AG10803 (cell line): Measurements from ENCODE around the gene MACROH2A1.

Experiments used
- DNase-seq: peaks from one replicate; pipeline ENCODE4 v3.0.0; 2010; ENCODE audit warnings: low read depth
- H3K4me3 ChIP-seq: 2 replicates; pipeline ENCODE4 v1.5.1; 2011; ENCODE audit warnings: mild to moderate bottlenecking, low read length, control low read depth
- TF ChIP-seq, protein P1 (sequence below): conservative IDR thresholded peaks from 2 replicates; pipeline ENCODE4 v1.5.1; 2011; ENCODE audit warnings: mild to moderate bottlenecking, low read length, control low read depth, inconsistent platforms

Gene MACROH2A1

GRCh38 chr5:135377751-135378680, 21.0 kb downstream of the MACROH2A1 start:
- TF ChIP-seq, protein P1, sequence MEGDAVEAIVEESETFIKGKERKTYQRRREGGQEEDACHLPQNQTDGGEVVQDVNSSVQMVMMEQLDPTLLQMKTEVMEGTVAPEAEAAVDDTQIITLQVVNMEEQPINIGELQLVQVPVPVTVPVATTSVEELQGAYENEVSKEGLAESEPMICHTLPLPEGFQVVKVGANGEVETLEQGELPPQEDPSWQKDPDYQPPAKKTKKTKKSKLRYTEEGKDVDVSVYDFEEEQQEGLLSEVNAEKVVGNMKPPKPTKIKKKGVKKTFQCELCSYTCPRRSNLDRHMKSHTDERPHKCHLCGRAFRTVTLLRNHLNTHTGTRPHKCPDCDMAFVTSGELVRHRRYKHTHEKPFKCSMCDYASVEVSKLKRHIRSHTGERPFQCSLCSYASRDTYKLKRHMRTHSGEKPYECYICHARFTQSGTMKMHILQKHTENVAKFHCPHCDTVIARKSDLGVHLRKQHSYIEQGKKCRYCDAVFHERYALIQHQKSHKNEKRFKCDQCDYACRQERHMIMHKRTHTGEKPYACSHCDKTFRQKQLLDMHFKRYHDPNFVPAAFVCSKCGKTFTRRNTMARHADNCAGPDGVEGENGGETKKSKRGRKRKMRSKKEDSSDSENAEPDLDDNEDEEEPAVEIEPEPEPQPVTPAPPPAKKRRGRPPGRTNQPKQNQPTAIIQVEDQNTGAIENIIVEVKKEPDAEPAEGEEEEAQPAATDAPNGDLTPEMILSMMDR: no peak
- no peak for DNase-seq
- no peak overlapping the region for H3K4me3 ChIP-seq

- TF ChIP-seq, protein P1: no peak
- peak; percentile 29 for DNase-seq
- H3K4me3 ChIP-seq: no peak overlapping the region
Measured at GRCh38 chr5:135376961-135377624, 21.9 kb downstream of the MACROH2A1 start.

- H3K4me3 ChIP-seq: no peak overlapping the region
- DNase-seq: peak; percentile 62
- TF ChIP-seq, protein P1: no peak
Measured at GRCh38 chr5:135375040-135375793, 23.8 kb downstream of the MACROH2A1 start.

- DNase-seq: no peak
- H3K4me3 ChIP-seq: no peak overlapping the region
- TF ChIP-seq, protein P1: no peak
Measured at GRCh38 chr5:135373736-135374515, 25.1 kb downstream of the MACROH2A1 start.

DNA sequence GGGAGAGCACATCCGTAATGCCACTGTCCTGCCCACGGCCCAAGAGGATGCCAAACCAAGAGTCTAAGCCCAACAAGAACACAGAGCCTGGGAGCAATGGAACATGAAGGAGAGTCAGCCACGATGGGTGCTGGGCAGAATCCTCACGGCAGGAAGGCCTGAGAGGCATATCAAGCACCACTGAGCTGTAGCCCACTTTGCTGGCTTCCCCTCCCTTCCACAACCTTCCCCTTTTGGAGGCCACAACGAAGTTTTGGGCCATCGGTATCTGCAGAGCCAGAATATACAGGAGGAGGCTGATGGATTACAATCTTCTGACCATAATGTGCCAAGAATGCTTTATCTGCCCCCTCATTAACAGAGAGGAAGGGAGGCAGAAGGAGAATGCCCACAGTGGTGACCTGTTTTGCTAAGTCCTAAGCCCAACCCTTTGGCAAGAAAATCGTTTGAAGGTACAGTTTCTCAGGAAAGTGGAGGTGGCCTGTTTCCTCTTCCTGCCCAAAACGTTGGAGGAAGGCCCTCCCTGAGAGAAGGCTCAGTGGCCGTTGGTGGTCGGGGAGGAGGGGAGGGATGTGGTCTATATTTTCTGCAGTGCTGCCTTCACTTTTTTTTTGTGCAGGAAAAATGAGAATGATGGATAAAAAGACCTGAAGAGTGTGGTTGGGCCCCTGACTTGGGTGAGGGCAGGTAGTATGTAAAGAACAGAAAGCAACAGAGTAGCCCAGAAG, 26.2 kb downstream of the MACROH2A1 start:
- DNase-seq: no peak
- TF ChIP-seq, protein P1: no peak
- H3K4me3 ChIP-seq: no peak overlapping the region

DNA sequence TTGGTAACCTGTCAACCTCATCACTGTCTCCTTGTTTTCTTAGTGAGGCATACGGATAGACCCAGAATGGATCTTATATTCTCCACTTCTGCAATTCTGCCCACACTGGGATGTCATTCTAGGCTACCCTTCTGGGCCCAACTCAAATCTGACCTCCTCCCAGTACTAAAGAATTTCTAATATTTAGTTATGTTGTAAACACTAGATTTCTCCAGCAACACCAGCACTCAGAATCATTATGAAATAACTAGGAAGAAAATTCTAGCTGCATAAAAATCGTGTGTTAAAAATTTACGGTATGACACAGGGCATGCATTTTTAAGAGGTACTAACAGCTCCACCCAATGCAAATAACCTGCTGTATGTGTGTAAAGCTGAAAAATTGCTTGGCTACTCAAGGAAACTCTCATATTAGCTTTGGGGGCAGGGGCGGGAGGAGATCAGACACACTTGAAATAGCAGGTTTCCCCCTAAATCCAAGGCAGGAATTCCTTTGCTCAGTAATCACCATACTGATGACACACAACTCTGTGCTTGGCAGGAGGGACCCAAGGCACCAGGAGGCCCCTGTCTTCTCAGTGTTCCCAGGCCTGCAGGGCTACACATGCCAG, 27.3 kb downstream of the MACROH2A1 start:
- TF ChIP-seq, protein P1: no peak
- no peak overlapping the region for H3K4me3 ChIP-seq
- peak; percentile 78 for DNase-seq
